Measurements from ENCODE around the gene MRPL54.

Gene MRPL54

DNA sequence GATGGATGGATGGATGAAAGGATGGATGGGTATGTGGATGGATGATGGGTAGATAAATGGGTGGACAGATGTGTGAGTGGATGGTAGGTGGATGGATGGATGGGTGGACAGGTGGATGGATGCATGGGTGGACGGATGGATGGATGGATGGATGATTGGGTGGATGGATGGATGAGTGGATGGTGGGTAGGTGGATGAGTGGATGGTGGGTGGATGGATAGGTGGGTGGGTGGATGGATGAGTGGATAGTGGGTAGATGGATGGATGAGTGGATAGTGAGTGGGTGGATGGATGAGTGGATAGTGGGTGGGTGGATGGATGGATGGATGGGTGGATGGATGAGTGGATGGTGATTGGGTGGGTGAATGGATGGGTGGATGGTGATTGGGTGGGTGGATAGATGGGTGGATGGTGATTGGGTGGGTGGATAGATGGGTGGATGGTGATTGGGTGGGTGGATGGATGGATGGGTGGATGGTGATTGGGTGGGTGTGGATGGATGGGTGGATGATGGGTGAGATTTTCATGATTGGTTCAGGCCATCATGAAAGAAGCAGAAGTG lies 14.1 kb downstream of the MRPL54 start:
- peaks cover 9% of the 10 kb centered on the region for H3K4me1 ChIP-seq (ENCODE audit: control insufficient read depth, insufficient read depth, low read length)
- WGBS, 2 experiments = 91% methylated on average over 1 of the region's 1 CpG

DNA sequence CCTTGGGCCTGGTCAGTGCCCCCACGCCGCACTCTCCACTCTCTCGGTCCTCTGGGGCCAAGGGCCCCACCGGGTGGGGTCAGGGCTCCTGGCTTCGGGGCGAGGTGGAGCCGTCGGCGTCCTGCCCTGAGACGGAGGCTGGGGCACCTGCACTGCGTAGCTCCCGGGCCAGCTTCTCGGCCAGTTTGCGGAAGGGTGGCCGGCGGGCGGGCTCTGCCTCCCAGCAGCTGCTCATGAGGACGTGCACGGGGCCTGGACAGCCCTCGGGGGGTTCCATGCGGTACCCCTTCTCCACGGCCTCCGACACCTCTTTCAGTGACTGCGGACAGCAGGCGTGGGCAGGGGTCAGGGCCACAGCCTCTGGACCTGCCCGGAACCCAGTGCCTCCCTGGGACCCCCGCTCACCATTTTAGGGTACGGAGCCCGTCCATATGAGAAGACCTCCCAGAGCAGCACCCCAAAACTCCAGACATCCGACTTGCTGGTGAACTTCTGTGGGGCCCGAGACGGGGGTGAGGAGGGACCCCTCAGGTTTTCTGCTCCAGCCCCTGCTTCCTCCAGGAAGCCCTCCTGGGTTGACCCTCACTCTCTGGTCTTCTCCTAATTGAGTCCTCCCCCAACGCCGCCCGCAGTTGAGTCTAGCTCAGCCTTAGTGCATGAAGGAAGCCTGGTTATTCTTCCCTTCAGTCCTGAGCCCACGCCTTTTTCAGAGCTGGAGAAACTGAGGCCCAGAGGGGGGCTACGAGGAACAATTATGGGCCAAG lies 15.8 kb downstream of the MRPL54 start:
- WGBS, 2 experiments = 92 to 93% methylated on average over 37 of the region's 37 CpGs
- Histone ChIP-seq H3K27me3 (ENCODE audit: control insufficient read depth, insufficient read depth, low read length, poor library complexity, severe bottlenecking) (peaks cover under 1% of the 10 kb centered on the region), H3K4me1 (ENCODE audit: control insufficient read depth, insufficient read depth, low read length) (no peaks in the 10 kb centered on the region), H3K9me3 (ENCODE audit: control insufficient read depth, low read length) (no peaks in the 10 kb centered on the region), H3K36me3 (ENCODE audit: control insufficient read depth, insufficient read depth, low read length) (no peaks in the 10 kb centered on the region), H3K27ac (ENCODE audit: insufficient read depth, low read depth, low read length, poor library complexity, severe bottlenecking) (no peak overlapping the region), H3K4me3 (ENCODE audit: insufficient read depth, low read depth, low read length) (no peak overlapping the region)

More for the DNA sequence above, 14.1 kb downstream of the MRPL54 start:
- no peak overlapping the region for H3K4me3 ChIP-seq (ENCODE audit: insufficient read depth, low read depth, low read length)
- no peaks in the 10 kb centered on the region for H3K36me3 ChIP-seq (ENCODE audit: control insufficient read depth, insufficient read depth, low read length)
- H3K27ac ChIP-seq (ENCODE audit: insufficient read depth, low read depth, low read length, poor library complexity, severe bottlenecking) = no peak overlapping the region
- no peaks in the 10 kb centered on the region for H3K9me3 ChIP-seq (ENCODE audit: control insufficient read depth, low read length)
- no peaks in the 10 kb centered on the region for H3K27me3 ChIP-seq (ENCODE audit: control insufficient read depth, insufficient read depth, low read length, poor library complexity, severe bottlenecking)

DNA sequence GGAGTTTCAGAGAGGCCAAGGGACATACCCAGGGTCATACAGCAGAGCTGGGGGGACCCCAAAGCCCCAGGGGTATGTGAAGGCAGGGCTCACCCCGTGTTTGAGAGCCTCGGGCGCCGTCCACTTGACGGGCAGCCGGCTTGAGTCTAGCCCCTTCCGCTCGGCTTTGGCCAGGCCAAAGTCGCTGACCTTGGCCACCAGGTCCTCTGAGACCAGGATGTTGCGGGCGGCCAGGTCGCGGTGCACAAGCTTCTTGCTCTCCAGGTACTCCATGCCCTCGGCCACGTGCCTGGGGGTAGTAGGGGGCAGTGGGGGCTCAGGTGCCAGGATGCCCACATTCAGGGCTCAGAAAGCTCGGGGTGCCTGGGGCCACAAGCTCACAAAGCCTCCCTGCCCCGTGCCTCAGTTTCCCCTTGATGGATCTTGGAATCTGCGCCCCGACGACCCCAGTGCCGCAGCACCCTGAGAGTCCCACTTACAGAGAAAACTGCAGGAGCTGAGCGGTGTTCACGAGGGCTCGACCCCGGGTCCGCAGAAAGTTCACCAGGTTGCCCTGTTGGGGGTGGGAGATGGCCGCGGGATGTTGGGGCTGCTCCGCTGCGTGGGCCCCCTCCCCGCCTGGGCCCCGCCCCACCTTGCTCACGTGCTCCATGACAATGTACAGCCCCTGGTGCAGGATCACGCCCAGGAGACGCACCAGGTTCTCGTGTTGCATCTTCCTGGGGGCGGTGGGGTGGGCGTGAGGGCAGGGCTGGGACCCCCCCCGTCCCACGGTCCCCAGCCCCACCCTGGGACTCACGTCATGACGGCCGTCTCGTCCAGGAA lies 16.6 kb downstream of the MRPL54 start:
- Histone ChIP-seq H3K36me3 (ENCODE audit: control insufficient read depth, insufficient read depth, low read length) (no peaks in the 10 kb centered on the region), H3K4me3 (ENCODE audit: insufficient read depth, low read depth, low read length) (no peak overlapping the region), H3K27ac (ENCODE audit: insufficient read depth, low read depth, low read length, poor library complexity, severe bottlenecking) (no peak overlapping the region), H3K4me1 (ENCODE audit: control insufficient read depth, insufficient read depth, low read length) (no peaks in the 10 kb centered on the region), H3K27me3 (ENCODE audit: control insufficient read depth, insufficient read depth, low read length, poor library complexity, severe bottlenecking) (peaks cover 9% of the 10 kb centered on the region), H3K9me3 (ENCODE audit: control insufficient read depth, low read length) (no peaks in the 10 kb centered on the region)
- WGBS, 2 experiments = 81 to 82% methylated on average over 44 of the region's 44 CpGs

DNA sequence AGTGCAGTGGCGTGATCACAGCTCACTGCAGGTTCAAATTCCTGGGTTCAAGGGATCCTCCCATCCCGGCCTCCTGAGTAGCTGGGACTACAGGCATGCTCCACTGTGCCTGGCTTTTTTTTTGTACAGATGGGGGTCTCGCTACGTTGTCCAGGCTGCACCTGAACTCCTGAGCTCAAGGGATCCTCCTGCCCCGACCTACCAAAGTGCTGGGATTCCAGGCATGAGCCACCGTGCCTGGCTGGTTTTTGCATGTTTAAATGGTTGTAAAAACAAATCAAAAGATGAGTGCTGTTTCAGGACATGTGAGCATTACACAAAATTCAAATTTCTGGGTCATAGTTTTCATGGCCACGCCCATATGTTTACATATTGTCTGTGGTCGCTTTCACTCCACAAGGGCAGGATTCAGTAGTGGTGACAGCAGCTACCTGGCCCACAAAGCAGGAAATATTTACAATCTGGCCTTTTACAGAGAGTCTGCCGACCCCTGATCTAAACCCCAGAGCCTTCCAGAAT lies 18.4 kb downstream of the MRPL54 start:
- 92 to 94% methylated on average over 9 of the region's 9 CpGs for WGBS, 2 experiments

DNA sequence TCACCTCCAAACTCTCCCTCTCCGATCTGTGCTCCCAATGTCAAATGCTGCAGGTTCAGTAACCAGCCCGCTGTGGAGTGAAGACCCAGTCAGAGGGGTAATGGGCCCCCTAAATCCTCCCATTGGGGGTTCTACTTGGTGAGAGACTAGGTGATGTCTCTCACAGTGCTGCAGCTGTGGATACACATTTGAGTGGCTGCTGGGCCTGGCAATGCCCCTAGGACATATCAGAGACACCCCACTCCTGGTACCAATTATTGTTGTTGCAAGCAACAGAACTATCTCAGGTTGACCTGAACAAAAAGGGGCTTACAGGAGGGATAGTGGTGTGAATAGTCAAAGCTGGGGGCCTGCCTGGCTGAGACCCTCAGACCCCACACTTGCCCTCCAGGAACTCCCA lies 19.1 kb downstream of the MRPL54 start:
- WGBS, 2 experiments = 90 to 92% methylated on average over 2 of the region's 2 CpGs
- no peak overlapping the region for H3K4me3 ChIP-seq (ENCODE audit: insufficient read depth, low read depth, low read length)

More for the DNA sequence above, 18.4 kb downstream of the MRPL54 start:
- Histone ChIP-seq H3K27ac (ENCODE audit: insufficient read depth, low read depth, low read length, poor library complexity, severe bottlenecking) (no peak overlapping the region), H3K36me3 (ENCODE audit: control insufficient read depth, insufficient read depth, low read length) (no peaks in the 10 kb centered on the region), H3K27me3 (ENCODE audit: control insufficient read depth, insufficient read depth, low read length, poor library complexity, severe bottlenecking) (peaks cover 26% of the 10 kb centered on the region), H3K4me1 (ENCODE audit: control insufficient read depth, insufficient read depth, low read length) (no peaks in the 10 kb centered on the region), H3K4me3 (ENCODE audit: insufficient read depth, low read depth, low read length) (no peak overlapping the region), H3K9me3 (ENCODE audit: control insufficient read depth, low read length) (no peaks in the 10 kb centered on the region)

DNA sequence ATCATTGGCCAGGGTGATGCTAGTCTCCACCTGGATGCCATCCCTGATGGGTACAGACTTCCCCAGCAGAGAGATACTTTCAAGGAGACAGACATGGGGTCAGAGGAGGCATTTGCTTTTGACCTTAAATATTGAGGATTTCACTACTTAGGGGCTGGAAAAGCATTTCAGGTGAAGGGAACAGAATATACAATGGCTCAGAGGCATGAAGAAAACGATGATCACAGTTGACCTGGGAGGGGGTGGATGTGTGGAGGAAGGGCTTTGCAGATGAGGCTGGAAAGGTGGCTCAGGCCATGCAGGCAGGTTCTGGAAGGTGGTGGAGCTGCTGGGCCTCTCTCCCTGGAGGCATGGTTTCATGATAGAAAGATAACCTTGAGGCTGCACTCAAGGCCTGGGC lies 19.8 kb downstream of the MRPL54 start:
- H3K27ac ChIP-seq (ENCODE audit: insufficient read depth, low read depth, low read length, poor library complexity, severe bottlenecking) = no peak overlapping the region
- WGBS, 2 experiments = 89 to 100% methylated on average over 1 of the region's 1 CpG

More for the DNA sequence above, 19.1 kb downstream of the MRPL54 start:
- Histone ChIP-seq H3K27me3 (ENCODE audit: control insufficient read depth, insufficient read depth, low read length, poor library complexity, severe bottlenecking) (peaks cover 32% of the 10 kb centered on the region), H3K36me3 (ENCODE audit: control insufficient read depth, insufficient read depth, low read length) (no peaks in the 10 kb centered on the region), H3K27ac (ENCODE audit: insufficient read depth, low read depth, low read length, poor library complexity, severe bottlenecking) (no peak overlapping the region), H3K9me3 (ENCODE audit: control insufficient read depth, low read length) (no peaks in the 10 kb centered on the region), H3K4me1 (ENCODE audit: control insufficient read depth, insufficient read depth, low read length) (no peaks in the 10 kb centered on the region)

DNA sequence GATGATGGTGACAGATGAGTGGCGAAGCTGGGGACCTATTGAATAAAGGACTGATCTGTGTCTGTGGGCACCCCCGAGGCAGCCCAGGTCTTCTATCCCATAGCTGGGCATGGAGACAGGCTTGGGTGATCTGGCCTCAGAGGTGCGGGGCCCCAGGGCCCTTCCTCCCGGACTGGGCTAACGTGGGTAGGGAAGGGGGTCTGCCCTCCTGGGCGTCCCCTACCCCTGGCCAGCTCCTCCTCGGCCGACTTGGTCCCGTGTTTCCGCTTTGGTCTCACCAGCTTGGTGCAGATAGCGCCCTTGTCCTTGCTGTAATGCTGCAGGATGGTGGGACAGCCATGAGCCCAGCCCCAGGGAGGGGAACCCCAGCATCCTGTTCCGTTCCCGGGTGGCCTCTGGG lies 20.4 kb downstream of the MRPL54 start:
- WGBS, 2 experiments = 91 to 94% methylated on average over 13 of the region's 13 CpGs
- H3K36me3 ChIP-seq (ENCODE audit: control insufficient read depth, insufficient read depth, low read length) = no peaks in the 10 kb centered on the region
- H3K27ac ChIP-seq (ENCODE audit: insufficient read depth, low read depth, low read length, poor library complexity, severe bottlenecking) = no peak overlapping the region
- H3K4me1 ChIP-seq (ENCODE audit: control insufficient read depth, insufficient read depth, low read length) = no peaks in the 10 kb centered on the region
- H3K4me3 ChIP-seq (ENCODE audit: insufficient read depth, low read depth, low read length) = no peak overlapping the region
- H3K27me3 ChIP-seq (ENCODE audit: control insufficient read depth, insufficient read depth, low read length, poor library complexity, severe bottlenecking) = peaks cover 37% of the 10 kb centered on the region
- no peaks in the 10 kb centered on the region for H3K9me3 ChIP-seq (ENCODE audit: control insufficient read depth, low read length)

More for the DNA sequence above, 19.8 kb downstream of the MRPL54 start:
- Histone ChIP-seq H3K36me3 (ENCODE audit: control insufficient read depth, insufficient read depth, low read length) (no peaks in the 10 kb centered on the region), H3K9me3 (ENCODE audit: control insufficient read depth, low read length) (no peaks in the 10 kb centered on the region), H3K27me3 (ENCODE audit: control insufficient read depth, insufficient read depth, low read length, poor library complexity, severe bottlenecking) (peaks cover 37% of the 10 kb centered on the region), H3K4me3 (ENCODE audit: insufficient read depth, low read depth, low read length) (no peak overlapping the region), H3K4me1 (ENCODE audit: control insufficient read depth, insufficient read depth, low read length) (no peaks in the 10 kb centered on the region)

DNA sequence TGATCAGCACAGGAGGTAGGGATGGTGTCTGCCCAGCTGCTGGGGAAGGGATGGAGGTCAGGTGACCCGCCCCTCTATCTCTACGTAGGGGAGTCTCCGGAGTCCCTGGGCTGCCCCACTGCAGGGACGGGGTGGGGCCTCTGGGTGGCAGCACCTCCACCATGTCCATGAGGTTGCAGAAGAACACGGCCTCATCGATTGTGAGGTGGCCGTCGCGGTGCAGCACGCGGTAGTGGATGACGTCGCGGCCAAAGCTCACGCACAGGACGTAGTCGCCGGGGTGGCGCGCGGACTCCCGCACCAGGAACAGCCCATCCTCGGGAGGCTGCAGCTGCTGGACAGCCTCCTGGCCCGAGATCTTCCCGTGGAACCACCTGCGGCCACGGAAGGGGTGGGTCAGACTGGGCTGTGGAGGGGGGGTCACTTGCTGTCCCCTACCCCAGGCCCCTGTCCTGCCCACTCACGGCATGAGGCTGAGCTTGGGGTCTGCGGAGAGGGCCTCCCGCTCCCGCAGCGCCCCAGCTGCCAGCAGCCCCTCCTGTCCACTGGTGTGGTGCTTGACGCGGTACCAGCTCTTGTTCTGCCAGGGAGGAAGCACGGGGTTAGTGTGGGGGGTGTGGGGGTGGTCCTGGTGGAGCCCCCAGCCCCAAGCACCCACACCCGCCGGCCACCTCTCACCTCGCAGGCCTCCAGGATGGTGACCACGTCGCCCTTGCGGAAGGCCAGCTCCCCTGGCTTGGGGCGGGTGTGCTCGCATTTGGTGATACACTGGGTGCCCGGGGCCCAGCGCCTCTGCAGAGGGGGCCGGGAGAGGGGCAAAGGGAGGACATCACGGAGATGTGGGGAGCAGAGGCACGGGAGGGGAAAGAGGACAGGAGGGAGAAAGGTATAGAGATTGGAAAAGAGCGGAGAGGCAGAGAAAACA lies 21.4 kb downstream of the MRPL54 start:
- Histone ChIP-seq H3K9me3 (ENCODE audit: control insufficient read depth, low read length) (no peaks in the 10 kb centered on the region), H3K36me3 (ENCODE audit: control insufficient read depth, insufficient read depth, low read length) (no peaks in the 10 kb centered on the region), H3K27ac (ENCODE audit: insufficient read depth, low read depth, low read length, poor library complexity, severe bottlenecking) (no peak overlapping the region), H3K27me3 (ENCODE audit: control insufficient read depth, insufficient read depth, low read length, poor library complexity, severe bottlenecking) (peaks cover 37% of the 10 kb centered on the region), H3K4me3 (ENCODE audit: insufficient read depth, low read depth, low read length) (no peak overlapping the region), H3K4me1 (ENCODE audit: control insufficient read depth, insufficient read depth, low read length) (no peaks in the 10 kb centered on the region)
- WGBS, 2 experiments = 64 to 65% methylated on average over 49 of the region's 49 CpGs

DNA sequence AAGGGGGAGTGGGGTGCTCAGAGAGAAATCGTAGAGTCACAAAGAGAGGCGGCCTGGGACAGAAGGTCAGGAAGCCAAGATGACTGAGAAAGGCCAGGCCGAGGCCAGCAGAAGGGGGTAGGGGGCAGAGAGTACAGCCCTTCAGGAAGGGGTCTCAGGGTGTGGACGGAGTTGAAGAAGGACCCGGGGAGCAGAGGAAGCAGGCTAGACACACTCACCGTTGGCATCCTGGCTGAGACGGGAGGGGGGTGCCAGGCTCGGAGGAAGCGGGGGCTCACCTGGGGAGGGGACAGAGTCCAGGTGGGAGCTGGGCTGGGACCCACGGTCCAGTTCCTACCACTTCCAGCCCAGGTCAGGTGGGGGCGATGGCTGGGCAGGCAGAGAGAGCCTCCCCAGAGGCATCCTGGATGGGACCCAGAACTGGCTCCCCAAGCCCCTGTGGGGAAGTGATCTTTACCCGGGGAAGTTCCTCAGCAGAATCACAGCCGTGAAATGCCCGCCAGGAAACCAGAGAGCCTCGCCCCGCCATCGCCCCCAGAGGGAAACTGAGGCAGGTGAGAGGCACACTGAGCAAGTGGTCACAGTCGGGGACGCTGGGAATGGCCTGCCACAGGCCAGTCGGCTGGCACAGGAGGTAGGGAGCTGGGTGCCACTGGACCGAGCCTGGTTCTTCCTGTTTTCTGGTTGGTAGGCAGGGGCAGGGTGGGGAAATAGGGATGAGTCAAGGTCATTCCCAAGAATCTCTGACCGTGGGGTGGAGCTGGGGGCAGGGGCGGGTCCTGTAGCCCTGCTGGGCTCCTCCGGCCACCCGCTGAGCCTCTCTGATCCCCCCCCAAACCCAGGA lies 22.3 kb downstream of the MRPL54 start:
- 34 to 35% methylated on average over 25 of the region's 25 CpGs for WGBS, 2 experiments
- H3K27me3 ChIP-seq (ENCODE audit: control insufficient read depth, insufficient read depth, low read length, poor library complexity, severe bottlenecking) = peaks cover 37% of the 10 kb centered on the region
- no peaks in the 10 kb centered on the region for H3K36me3 ChIP-seq (ENCODE audit: control insufficient read depth, insufficient read depth, low read length)
- no peak overlapping the region for H3K4me3 ChIP-seq (ENCODE audit: insufficient read depth, low read depth, low read length)
- H3K4me1 ChIP-seq (ENCODE audit: control insufficient read depth, insufficient read depth, low read length) = no peaks in the 10 kb centered on the region
- no peak overlapping the region for H3K27ac ChIP-seq (ENCODE audit: insufficient read depth, low read depth, low read length, poor library complexity, severe bottlenecking)
- no peaks in the 10 kb centered on the region for H3K9me3 ChIP-seq (ENCODE audit: control insufficient read depth, low read length)

All from ectodermal cell (in vitro differentiated cells).